NCI-H2171 treated with DMSO at 0.1 percent for 48 hours (cell line): ENCODE data around the gene HPCAL4.
A peak's percentile ranks its signal among the peaks of the same experiment; 100 is the strongest.

Experiments
- DNase-seq: peaks from one replicate; lab custom pipeline; 2025; lab: John Stamatoyannopoulos, UW

HPCAL4 gene

DNA sequence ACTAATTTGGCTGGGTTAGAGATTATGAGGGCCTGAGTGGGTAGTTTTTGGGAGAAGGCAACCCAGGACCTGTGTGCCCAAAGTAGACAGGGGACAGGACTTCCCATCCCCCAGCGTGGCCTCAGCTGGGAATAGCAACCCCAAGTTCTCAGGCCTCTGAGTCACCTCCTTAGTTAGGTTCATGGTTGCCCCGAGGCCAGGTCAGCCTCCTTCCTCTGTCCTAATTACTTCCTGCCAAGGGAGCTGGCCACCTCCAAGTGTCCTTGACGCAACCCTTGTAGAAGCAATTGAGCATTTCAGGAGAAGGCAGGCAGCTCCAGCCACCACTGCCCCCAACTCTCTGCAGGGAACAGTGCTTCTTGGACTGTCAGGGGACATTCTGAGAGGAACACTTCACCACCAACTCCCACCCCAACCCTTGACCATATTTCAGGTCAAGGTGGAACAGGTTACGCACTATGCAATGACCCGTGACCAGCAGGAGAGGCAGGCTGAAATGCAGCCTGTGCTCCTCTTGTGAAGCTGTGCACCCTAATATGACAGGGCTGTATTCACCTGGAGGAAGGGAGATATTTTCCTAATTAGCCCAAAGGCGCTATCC is 14.2 kb downstream of the HPCAL4 start:
- DNase-seq = no peak

DNA sequence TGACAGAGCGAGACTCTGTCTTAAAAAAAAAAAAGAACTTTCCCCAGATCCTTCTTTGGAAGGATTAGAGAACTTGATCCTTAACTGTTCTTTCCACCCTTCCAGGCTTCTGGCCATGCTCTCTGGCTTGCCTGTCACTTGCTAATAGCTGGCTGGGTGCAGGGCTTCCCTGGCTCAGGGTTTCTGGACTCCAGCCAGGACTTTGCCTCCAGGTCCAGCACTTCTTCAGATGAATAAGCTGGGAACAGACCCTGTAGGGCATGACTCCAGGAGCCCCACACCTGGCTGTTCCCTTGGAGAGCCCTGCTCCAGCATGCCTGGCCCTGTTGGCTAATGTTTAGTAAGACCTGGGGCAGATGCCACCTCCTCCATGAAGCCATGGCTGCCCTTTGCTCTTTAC is 16.0 kb downstream of the HPCAL4 start:
- DNase-seq = no peak

DNA sequence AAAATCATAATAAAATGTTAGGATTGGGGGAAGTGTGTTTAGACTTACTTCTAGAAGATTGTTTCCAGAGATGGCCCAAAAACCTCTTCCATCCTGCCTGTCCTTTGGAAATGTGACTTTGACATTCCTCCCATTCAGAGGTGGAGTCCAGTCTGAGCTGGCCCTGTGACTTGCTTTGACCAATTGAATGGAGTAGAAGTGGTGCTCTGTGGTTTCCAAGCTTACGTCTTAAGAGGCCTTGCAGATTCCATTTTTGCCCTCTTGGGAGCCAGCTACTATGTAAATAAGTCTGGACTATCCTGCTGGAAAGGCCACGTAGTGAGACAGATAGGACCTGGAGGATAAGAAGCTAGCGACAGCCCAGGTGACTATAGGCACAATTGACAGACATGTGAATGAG is 18.0 kb downstream of the HPCAL4 start:
- DNase-seq = no peak

DNA sequence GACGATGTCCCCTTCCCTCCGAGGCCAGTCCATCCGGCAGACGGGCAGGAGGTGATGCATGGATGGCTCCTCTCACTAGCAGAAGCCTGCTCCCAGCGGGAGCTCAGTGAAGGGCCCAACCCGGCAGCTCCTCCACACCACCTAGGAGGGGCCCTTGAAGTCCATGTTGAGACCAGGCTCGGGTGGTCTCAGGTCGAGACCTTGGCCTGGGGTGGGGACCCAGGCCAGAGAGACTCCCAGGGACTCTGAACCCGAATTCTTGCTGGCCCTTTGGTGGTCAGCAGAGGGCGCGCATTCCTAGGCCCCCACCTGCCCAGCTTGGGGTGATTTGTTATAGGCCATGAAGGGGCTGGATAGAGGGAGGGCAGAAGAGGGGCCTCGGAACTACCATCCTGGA is 18.7 kb downstream of the HPCAL4 start:
- no peak for DNase-seq

DNA sequence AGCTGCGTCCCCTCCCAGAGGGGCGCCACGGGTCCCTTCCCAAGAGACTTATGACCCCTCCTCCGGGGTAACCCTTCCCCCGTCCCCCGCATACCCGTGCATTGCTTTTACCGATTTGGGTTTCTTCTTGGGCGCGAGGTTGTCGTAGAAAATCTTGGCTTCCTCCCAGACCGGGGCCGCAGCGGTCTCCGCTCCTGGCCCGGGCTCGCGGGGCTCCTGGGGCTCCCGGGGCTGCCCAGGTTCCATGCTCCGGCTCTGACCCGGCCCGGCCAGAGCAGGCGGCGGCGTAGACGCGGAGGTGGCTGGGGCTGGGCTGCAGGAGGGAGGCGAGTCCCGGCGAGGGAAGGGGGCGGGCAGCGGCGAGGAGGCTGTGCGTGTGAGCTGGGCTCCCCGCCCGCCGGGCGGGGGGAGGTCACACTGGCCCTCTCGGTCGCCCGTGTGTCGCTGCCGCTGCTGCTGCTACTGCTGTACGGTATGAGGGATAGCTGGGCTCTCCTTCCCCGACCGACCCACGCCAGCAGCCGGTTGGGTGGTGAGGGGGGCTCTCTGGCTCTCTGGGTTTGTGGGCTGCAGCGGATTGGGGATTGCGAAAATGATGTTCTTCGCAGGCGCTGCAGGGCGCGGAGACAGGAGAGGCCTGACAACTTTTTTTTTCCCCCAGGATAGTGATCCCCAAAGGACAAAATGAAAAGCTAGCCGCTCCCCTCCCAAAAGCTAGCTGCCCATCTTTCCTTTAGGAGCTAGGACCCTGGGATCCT is 19.3 kb downstream of the HPCAL4 start, which contains the start of gene NT5C1A:
Gene NT5C1A, minus strand, starts transcription at position 315 of the 758 bp plus-strand sequence. Its CDS starts 69 bp downstream, at position 246.
- DNase-seq = no peak

DNA sequence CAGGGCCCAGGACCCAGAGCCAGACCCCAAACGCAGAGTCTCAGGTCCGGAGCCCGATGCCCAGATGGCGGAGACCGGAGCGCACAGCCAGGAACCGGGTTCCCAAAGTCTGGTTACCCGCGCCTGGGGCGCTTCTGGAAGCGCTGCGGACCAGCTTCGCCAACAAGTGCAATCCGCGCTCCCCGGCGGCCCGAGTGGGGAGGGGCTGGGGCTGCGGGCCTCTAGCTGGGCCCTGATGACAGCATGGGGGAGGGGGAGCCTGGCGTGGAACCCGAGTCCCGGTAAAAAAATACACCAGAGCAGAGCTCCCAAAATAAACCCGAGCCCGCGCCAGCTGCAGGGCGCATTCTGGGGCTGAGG is 19.8 kb downstream of the HPCAL4 start:
- peak; percentile 33 for DNase-seq

DNA sequence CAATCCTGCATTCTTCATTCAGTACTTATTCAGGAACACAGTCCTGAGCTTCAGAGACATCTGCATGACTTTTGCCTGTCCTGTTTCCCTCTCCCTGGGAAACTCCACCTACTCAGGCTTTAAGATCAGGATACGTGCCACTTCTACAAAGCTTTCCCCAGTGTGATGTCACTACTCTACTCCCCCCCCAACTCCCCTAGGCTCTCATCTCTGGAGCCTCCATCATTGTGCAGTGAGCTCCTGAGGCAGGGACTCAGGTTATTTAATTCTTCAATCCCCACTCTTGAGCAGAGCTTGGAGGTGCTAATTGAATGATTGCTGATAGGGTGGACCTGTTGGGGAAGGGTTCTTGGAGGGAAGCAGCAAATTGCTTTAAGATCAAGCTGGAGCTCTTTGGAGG is 20.5 kb downstream of the HPCAL4 start:
- DNase-seq = no peak

DNA sequence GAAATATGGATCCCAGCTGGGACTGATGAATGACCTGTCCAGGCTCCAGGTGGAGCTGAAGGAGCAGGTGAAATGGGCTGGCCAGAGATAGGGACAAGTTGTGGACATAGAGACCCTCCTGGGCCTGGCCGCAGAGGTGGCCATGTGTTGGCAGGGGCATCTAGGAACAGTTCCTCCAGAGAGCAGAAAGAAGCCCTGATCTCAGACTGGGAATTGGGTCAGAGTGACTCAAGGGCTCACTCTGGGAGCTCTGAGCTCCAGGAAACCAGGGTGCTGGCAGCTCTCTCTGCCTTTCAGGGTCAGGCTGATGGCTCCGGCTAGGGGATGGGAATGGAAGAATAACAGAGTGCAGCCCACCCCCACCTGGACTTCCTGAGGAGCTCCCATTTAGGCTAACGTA is 22.3 kb downstream of the HPCAL4 start:
- DNase-seq = no peak

DNA sequence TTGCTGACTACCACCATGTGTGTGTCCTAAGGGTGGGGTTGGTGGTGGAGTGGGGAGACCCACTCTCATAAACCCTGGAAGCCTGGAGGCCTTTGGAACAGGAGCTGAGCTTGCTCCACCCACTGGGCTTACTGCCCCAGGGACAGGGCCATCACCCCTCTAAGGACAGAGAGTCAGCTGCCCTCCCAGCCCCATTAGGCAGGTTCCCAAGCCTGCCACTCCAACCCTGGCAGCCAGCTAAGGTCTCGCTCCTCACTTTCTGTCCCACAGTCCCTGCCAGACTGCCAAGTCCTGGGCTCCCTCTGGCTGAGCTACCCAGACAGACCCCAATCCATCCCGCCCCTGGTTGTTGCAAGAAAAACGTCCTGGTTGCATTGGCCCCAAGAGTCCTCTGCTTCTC is 23.1 kb downstream of the HPCAL4 start:
- DNase-seq = no peak

DNA sequence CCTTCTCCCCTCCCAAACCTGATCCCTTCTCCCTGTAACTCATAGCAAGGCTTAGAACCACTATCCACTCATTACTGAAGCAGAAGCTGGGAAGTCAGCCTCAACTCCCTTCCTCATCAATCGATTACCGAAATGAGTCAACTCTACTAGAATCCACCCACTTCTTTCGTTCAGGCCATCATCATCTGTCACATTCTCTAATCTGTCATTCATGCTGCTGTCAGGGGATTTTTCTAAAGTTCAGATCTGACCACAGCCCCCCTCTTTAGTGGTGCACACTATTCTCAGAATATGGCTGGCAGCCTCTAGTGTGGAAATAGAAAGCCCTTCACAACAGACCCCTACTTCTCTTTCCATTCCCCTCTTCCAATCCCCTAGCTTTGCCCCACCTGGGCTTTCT is 24.5 kb downstream of the HPCAL4 start:
- no peak for DNase-seq

DNA sequence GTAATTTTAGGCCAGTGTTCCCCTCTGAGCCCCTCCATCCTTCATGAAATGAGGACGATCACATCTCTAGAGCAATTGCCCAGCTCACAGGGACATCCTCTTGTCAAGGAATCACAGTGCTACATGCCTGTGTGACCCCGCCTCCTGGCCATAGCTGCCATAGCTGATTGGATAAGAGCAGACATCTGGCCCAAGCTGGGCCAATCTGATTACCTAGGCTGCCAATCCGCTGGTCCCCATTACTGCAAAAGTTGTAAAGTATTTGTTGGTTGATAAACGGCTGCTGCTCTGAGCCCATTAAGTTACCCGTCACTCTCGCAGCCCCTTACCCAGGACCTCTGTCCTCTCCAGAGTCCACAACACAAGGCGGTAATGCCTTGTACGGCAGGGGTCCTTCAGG is 27.7 kb downstream of the HPCAL4 start:
- DNase-seq = no peak

DNA sequence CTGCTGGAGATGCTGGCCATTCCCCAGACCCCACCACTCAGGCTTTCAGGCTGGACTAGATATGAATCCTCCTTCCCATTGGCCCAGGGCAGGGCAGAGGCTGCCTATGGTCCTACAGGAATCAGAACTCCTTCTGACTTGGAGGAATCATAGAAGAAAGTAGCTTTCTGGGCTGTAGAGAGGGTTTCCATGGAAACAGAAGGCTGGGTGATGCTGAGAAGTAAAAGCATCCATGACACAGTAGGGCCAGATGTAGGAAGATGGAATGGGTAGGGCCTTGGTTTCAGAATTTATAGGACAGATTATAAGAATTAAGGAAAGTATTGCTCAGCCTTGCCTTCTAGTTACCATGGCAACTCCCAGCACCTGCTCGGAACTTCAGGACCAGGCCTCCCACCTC is 28.4 kb downstream of the HPCAL4 start:
- no peak for DNase-seq

DNA sequence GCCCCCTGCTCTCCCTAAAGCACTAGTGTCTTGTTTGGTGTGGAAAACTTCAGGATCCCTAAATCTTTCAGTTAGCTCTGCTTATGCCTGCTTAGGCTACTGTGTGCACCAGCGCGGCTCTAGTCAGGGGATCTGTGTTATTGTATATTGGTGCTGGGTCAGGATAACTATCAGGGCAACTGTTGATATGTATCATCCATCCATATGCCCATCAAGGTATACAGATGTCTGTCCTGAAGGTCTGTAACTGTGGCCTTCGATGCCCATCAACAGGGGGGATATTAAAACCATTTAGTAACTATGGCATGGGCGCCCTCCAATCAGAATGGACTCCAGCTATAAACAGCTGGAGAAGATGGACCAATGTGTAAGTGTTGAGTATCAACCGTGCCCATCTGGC is 31.7 kb downstream of the HPCAL4 start:
- no peak for DNase-seq

DNA sequence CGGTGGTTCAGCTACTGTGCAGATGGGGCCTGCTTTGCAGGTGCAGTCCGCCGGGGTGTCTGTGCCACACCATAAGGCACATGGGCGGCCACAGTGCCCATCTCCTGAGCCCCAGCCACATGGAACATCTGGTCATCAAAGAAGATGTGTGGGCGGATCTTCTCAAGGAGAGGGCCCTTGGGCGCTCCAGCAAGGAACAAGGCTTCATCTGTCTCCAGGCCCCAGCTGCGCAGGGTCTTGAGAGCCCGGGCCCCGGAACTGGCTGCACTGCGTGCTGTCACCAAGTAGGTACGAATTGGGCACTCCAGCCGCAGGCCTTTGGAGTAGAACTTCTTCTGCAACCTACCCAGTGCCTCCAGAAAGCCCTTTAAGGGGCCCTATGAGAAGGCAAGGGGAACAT is 32.1 kb downstream of the HPCAL4 start:
- no peak for DNase-seq

DNA sequence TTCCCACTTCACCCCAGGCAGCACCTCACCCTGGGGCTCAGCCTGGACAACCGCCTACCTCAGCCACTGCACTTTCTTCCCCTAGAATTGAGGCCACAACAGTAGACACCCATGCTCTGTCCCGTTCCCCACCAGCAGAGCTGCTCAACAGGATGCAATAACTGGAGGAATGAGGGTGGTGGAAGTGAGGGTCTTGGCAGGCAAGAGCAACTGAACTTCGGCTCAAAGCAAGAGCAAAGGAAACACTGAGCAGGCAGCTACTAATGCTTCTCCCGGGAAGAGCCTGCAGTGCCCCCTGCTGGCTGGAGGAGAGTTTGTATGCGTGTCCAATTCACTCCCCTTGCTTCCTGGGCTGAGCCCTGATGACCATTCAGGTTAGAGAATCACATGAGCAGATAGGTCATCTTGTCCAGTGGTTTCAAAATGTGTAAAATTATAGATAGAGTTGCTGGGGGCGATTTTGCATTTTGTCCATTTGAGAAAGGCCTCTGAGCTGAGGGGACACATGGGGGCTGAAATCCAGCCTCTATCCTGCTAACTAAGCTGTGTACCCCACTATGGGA is 33.2 kb downstream of the HPCAL4 start:
- peak; percentile 21 for DNase-seq

DNA sequence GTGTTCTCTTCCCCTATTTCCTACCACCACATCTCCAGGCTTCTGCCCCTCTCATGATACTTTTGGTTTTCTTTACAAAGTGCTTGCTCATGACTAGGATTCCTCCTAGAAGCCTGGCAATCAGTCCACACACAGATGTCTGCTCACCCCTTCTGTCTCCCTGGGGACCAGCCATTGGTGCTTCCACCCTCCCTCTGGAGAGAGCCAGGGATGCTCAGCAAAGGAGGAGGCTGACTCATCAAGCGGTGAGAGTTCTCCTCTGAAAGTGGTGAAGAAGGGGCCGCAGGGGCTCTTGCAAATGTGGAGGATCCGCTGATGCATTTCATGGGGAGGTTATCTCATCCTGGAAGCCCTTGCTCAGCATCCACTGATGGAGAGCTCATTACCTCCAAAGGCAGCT is 33.8 kb downstream of the HPCAL4 start:
- DNase-seq = peak; percentile 62

DNA sequence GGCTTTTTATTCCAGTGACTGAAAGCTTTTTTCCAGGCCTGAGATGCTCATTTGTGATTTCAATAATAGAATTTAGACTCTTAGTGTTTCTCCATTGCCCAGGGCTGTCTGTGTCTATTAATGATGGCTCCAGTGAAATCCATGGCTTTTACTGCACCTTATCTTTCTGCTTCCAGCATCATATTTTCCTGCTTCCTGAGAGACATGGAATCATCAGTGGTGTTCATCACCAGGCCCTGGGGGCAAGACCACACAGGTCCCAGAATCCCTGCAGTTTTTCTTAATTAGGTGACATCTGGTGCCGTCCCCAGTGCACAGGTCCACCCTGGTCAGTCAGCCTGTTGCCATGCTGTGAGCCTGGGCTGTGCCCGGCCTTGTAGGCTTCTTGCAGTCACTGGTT is 34.8 kb downstream of the HPCAL4 start:
- no peak for DNase-seq

DNA sequence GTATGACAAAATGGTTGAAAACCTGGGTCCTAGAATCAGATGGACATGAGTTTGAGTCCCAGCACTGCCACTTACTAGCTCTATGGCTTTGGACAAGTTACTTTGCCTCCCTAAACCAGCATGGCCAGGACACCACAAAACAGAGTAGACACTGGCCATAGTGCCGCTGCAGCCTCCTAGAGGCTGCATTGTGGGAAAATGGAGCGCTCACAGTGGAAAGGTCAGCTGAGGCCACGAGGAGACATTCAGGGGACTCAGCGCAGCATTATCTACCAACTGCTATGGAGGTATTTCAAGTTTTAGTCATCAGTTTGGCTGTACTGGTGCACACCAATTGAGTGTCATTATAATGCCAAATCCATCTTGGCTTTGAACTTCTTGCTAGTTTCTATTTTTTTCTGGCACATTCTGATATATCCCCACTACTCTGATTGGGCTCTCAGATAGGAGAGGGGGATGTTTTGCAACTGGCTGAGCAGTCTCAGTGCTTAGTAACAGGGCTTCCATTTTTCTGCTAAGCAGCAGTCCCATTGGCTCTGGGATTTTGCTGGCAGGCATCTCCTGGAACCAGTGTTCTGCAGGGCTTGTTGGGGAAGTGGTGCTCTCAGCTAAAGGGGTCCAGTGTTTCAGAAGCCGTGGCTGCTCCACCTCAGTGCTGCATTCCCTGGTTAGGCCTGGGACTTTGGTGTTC is 35.5 kb downstream of the HPCAL4 start:
- no peak for DNase-seq

DNA sequence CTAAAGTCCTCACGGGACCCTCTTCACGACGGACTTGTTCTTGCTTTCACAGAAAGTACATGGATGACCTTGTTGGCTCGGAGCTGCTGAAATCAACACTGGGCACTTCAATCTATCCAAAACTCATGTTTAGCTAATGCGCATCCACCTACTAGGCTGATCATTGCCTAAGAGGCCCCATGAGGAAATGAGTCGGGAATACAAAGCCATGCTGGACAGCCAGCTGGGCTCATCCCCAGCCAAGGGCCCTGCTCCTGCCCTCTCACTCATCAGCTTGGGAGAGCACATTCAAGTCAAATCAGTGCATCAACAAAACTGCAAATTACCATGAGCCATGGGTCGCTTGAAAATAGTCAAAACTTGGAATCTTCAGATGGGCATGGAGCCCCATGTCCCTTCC is 36.9 kb downstream of the HPCAL4 start:
- DNase-seq = no peak

DNA sequence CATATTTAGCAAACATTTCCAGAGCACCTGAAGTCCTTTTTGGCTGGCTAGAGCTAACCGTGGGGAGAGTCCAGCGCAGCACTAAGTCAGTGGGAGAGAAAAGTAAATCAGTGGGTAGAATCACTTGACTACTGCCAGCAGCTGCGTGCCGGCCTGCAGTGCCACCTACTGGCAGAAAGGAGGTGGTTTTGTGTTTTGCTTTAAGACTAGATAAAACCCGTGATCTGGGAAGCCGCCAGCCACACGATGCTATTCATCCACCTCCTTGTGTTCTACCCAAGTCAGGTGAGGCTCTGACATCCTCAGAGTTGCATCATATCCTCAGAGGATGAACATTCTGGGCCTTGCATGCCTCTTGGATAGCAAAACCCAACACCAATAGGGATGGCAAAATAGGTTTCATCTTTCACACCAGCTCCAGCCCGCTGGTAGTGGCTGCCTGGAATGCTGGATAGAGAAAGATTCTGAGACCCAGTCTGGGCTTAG is 37.6 kb downstream of the HPCAL4 start:
- DNase-seq = peak; percentile 70

DNA sequence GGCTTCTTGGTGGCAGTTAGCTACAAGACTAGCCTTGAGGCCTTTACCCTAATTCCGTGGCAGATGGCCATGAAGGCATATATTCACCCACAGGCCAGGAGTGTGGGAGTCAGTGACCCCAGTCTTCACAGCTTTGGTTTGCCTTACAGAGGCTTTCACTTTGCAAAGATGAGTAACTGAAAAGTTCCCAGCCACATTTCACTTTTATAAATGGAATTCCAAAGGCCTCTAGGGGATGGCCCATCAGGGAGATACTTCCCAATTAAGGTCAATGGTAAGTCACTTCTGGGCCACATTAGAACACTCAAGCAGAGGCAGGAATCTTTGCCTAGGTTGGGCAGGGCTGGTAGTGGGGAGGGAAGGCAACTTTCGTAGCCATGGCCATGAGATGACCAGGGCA is 38.7 kb downstream of the HPCAL4 start:
- no peak for DNase-seq

DNA sequence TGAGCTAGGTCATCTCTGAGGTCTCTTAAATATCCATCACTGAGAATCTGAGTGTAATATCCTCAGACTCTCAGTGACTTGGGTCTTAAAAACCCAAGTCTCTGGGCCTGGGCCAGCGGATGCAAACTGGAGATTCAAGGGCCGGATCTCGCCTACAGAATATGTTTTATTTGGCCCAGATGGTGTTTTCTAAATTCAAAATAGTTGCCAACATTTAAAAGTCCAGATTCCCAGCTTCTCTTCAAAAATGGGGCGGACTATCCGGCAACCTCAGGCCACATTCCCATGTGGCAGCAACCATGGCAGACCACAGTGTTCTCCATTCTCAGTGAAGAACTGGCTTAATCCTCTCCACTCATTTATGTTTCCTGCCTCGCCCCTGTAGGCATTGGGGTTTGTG is 39.1 kb downstream of the HPCAL4 start:
- DNase-seq = no peak

DNA sequence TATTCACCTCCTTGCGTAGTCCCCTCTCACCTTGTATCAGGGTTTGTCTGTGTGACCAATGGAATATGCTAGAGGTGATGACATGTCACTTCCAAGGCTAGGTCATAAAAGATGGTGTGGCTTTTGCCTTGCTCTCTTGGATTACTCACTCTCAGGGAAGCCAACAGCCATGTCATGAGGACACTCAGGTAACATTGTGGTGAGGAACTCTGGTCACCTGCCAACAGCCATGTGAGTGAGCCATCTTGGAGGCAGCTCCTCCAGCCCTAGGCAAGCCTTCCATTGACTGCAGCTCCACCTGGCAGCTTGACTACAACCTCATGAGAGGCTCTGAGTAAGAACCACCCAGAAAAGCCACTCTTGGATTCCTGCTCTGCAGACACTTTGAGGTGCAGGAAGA is 40.8 kb downstream of the HPCAL4 start:
- DNase-seq = no peak
